RWPE1 (cell line): ENCODE measurements around the gene COG7.

Experiments
- CTCF ChIA-PET: fragments of 350-600 bp; sonication (Branson Sonifier 250); formaldehyde crosslinking; extraction: SDS; loops from one replicate; lab custom pipeline; 2021; lab: Yijun Ruan, JAX
- POLR2A ChIA-PET: fragments of 400-600 bp; formaldehyde crosslinking; extraction: SDS; loops from one replicate; lab custom pipeline; 2020; ENCODE audit warnings: antibody characterized with exemption; ENCODE audit not compliant: low non-redundant PET; lab: Yijun Ruan, JAX
- DNase-seq: peaks from one replicate; pipeline ENCODE4 v3.0.0; 2012; ENCODE audit warnings: low spot score
- H3K27ac ChIP-seq: fragments of 450-650 bp; 2 replicates; pipeline ENCODE4 v1.5.1; 2017
- TF ChIP-seq, protein P1 (sequence below): fragments of 450-650 bp; conservative IDR thresholded peaks from 2 replicates; pipeline ENCODE4 v1.5.1; 2017; ENCODE audit warnings: low read depth, mild to moderate bottlenecking

The COG7 gene

DNA sequence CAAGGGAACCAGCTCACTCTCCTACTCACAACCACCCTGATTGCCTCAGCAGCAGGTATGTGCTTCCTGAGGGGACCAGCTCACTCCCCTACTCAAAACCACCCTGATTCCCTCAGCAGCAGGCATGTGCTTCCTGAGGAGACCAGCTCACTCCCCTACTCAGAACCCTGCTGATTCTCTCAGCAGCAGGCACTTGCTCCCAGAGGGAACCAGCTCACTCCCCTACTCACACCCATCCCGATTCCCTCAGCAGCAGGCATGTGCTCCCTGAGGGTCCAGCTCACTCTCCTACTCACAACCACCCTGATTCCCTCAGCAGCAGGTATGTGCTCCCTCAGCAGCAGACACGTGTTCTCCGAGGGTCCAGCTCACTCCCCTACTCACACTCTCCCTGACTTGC, 26.1 kb upstream of the COG7 start:
- ChIA-PET CTCF (interaction anchor here (0.6 to 0.7 kb wide), 2 partner anchors 75 to 199 kb away, joined by 3 to 4 read pairs; no protein-coding TSS in a partner anchor), POLR2A (no interaction called here)
- no peak for DNase-seq
- H3K27ac ChIP-seq: no peak overlapping the region
- TF ChIP-seq, protein P1, sequence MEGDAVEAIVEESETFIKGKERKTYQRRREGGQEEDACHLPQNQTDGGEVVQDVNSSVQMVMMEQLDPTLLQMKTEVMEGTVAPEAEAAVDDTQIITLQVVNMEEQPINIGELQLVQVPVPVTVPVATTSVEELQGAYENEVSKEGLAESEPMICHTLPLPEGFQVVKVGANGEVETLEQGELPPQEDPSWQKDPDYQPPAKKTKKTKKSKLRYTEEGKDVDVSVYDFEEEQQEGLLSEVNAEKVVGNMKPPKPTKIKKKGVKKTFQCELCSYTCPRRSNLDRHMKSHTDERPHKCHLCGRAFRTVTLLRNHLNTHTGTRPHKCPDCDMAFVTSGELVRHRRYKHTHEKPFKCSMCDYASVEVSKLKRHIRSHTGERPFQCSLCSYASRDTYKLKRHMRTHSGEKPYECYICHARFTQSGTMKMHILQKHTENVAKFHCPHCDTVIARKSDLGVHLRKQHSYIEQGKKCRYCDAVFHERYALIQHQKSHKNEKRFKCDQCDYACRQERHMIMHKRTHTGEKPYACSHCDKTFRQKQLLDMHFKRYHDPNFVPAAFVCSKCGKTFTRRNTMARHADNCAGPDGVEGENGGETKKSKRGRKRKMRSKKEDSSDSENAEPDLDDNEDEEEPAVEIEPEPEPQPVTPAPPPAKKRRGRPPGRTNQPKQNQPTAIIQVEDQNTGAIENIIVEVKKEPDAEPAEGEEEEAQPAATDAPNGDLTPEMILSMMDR: no peak

DNA sequence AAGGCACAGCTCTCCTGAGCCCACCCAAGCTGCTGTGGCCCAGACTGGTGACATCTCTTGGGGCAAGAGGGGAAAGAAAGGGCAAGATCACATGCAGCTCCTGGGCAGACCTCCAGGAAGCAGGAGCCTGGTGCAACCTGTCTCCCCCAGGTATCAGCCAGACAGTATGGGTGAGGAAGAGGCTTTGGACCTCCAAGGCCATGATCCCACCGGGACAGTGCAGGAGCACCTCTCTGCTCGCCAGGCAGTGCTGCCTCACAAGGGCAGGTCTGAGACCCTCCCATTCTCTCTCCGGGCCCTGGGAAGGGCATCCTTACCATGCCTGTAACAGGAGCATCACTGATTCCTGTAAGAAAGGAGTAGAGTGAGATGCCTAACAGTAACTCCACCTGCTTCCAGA, 25.6 kb upstream of the COG7 start:
- H3K27ac ChIP-seq: no peak overlapping the region
- POLR2A ChIA-PET: no interaction called here
- CTCF ChIA-PET: no interaction called here
- no peak for DNase-seq
- TF ChIP-seq, protein P1: no peak

DNA sequence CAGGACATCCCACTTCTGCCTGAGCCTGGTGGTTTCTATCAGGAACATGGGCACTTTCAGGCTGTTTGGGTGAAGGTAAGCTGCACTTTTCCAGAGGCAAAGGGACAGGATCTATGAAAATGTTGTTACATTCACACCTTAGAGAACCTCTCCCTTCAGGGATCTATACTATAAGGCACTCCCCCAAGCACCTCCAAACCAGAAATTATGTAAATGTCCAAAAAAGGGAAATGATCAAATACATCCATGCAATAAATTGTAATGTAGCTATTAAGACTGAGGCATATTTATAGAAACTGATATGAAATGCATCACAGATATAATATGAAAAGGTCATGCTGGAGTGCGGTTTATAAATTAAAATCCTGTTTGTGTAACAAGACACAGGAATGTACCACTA, 23.3 kb upstream of the COG7 start:
- TF ChIP-seq, protein P1: no peak
- no peak for DNase-seq
- ChIA-PET POLR2A (no interaction called here), CTCF (no interaction called here)
- no peak overlapping the region for H3K27ac ChIP-seq

DNA sequence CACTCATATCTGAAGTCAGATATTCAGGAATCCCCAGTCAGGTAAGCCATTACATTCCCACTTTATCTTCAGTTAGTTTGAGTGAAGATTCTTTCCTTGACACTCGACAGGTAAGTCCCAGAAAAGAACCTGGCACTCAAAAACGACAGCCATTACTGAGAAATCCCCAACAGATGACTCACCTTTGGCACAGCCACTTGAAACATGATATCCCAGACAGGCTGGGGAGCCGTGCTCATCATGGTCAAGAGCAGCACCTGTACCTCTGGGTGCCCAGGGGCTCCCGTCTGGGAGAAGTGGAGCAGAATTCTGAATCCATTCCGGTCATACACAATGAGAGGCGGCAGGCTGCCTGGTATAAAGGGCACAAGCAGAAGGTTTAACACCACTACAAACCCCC, 16.8 kb upstream of the COG7 start:
- peak; percentile 82 for DNase-seq

DNA sequence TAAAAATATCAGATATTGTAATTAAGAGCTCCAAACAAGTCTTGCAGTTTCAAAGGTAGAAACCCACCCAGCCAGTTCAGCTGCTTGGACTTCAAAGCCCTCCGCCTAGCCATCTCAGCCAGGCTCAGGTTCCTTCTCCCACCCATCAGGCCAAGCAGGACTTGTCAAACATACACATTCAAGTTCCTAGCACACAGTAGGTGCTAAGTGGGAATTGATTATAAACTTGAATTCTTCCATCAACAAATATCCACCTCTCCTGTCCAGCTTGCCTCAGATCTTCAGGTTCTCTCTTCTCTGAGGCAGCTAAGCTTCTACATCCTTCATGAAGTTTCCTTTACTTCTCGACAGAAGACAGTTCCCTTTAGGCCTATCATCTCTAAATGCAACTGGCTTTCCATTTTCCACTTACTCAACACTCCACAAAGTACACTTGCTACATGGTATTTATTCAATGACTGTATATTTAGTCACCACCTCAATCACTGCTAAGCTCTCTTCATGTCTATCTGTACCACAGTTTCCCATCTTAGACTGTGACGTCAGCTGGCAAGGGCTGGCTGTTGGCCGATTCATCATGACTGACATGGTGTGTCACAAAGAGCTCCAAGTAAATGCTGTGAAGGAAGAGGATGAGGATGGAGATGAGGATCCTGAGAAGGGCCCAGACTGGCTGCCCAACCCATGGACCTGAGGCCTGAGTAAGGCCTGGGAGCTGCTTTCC, 13.3 kb upstream of the COG7 start:
- TF ChIP-seq, protein P1: no peak
- CTCF ChIA-PET: interaction anchor here (1.0 kb wide), 1 partner anchor 23 kb away, joined by 3 read pairs; no protein-coding TSS in a partner anchor
- peak; percentile 68 for DNase-seq
- H3K27ac ChIP-seq: peak overlapping the region; percentile 38
- POLR2A ChIA-PET: no interaction called here

More for the DNA sequence above, 16.8 kb upstream of the COG7 start:
- TF ChIP-seq, protein P1: no peak
- no peak overlapping the region; the same call in 1 of the 2 replicates for H3K27ac ChIP-seq
- POLR2A ChIA-PET: no interaction called here
- CTCF ChIA-PET: no interaction called here

DNA sequence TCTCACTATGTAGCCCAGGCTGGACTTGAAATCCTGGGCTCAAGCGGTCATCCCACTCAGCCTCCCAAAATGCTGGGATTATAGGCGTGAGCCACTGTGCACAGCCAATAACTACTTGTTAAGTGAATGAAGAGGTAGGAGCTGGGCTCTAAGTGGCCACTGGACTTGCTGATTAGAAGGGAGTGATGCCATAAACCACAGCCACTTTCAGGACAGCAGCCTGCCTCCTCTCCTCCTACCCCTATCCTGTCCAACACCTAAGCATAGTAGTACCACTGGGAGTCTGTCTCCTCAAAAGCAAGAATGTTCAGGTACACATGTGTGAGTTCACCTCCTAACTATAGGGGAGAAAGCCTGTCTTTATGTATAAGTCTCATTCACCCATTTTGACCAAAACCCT, 12.2 kb upstream of the COG7 start:
- POLR2A ChIA-PET: interaction anchor here (0.6 kb wide), 1 partner anchor 24 kb away, joined by 4 read pairs; no protein-coding TSS in a partner anchor
- CTCF ChIA-PET: no interaction called here
- no peak for DNase-seq
- H3K27ac ChIP-seq: peak overlapping the region; percentile 9; the same call in 1 of the 2 replicates
- TF ChIP-seq, protein P1: no peak
